Measurements from ENCODE around the gene RADIL.

The RADIL gene

GRCh38 chr7:4791101-4791737 lies 92.3 kb downstream of the RADIL start:
- peaks cover 31% of the 10 kb centered on the region for H3K36me3 Mint-ChIP-seq (ENCODE audit: insufficient read depth)
- peak overlapping the region; percentile 18 to 55 for H3K4me3 Mint-ChIP-seq
- no peaks in the 10 kb centered on the region for H3K9me3 Mint-ChIP-seq
- H3K27me3 Mint-ChIP-seq, result no peaks in the 10 kb centered on the region
- ATAC-seq (replicated peaks) (no peak), DNase-seq (no peak)
- H3K4me1 Mint-ChIP-seq (ENCODE audit: low read depth in 2 of 2), result peaks cover 5 to 10% of the 10 kb centered on the region in 2 donors
- H3K27ac Mint-ChIP-seq, result peak overlapping the region in 1 of 2 donors; percentile 49

GRCh38 chr7:4790516-4790991 lies 93.0 kb downstream of the RADIL start:
- no peaks in the 10 kb centered on the region for H3K27me3 Mint-ChIP-seq
- H3K9me3 Mint-ChIP-seq, result no peaks in the 10 kb centered on the region
- H3K36me3 Mint-ChIP-seq (ENCODE audit: insufficient read depth), result peaks cover 38% of the 10 kb centered on the region
- DNase-seq (no peak), ATAC-seq (replicated peaks) (no peak)
- H3K4me3 Mint-ChIP-seq, result no peak overlapping the region
- H3K4me1 Mint-ChIP-seq (ENCODE audit: low read depth in 2 of 2), result peaks cover 5 to 10% of the 10 kb centered on the region in 2 donors
- H3K27ac Mint-ChIP-seq, result peak overlapping the region; percentile 9 to 49

GRCh38 chr7:4790078-4790465 lies 93.4 kb downstream of the RADIL start:
- Mint-ChIP-seq H3K36me3 (ENCODE audit: insufficient read depth) (peaks cover 40% of the 10 kb centered on the region), H3K27me3 (no peaks in the 10 kb centered on the region), H3K9me3 (no peaks in the 10 kb centered on the region), H3K4me3 (no peak overlapping the region), H3K4me1 (ENCODE audit: low read depth in 2 of 2) (peaks cover 5 to 10% of the 10 kb centered on the region in 2 donors), H3K27ac (peak overlapping the region; percentile 9 to 44)
- no peak for ATAC-seq (replicated peaks)
- DNase-seq, result no peak

- DNase-seq, result no peak
- no peak overlapping the region for H3K4me3 Mint-ChIP-seq
Measured at GRCh38 chr7:4789194-4790077, 94.1 kb downstream of the RADIL start.

GRCh38 chr7:4788627-4789189 lies 94.8 kb downstream of the RADIL start:
- DNase-seq (no peak), ATAC-seq (replicated peaks) (no peak)
- Mint-ChIP-seq H3K27ac (peak overlapping the region in 1 of 2 donors; percentile 65), H3K9me3 (no peaks in the 10 kb centered on the region), H3K4me3 (no peak overlapping the region), H3K27me3 (no peaks in the 10 kb centered on the region), H3K36me3 (ENCODE audit: insufficient read depth) (peaks cover 44% of the 10 kb centered on the region), H3K4me1 (ENCODE audit: low read depth in 2 of 2) (peaks cover 5 to 7% of the 10 kb centered on the region in 2 donors)

More at GRCh38 chr7:4789194-4790077, 94.1 kb downstream of the RADIL start:
- Mint-ChIP-seq H3K36me3 (ENCODE audit: insufficient read depth) (peaks cover 44% of the 10 kb centered on the region), H3K4me1 (ENCODE audit: low read depth in 2 of 2) (peaks cover 5 to 8% of the 10 kb centered on the region in 2 donors), H3K27ac (peak overlapping the region in 1 of 2 donors; percentile 65), H3K27me3 (no peaks in the 10 kb centered on the region), H3K9me3 (no peaks in the 10 kb centered on the region)
- no peak for ATAC-seq (replicated peaks)

- Mint-ChIP-seq H3K4me3 (no peak overlapping the region), H3K9me3 (no peaks in the 10 kb centered on the region), H3K36me3 (ENCODE audit: insufficient read depth) (peaks cover 46% of the 10 kb centered on the region), H3K27me3 (no peaks in the 10 kb centered on the region), H3K4me1 (ENCODE audit: low read depth in 2 of 2) (peaks cover 5 to 7% of the 10 kb centered on the region in 2 donors), H3K27ac (peak overlapping the region in 1 of 2 donors; percentile 58)
- DNase-seq, result no peak
- ATAC-seq (replicated peaks), result no peak
Measured at GRCh38 chr7:4787947-4788626, 95.4 kb downstream of the RADIL start.

- ATAC-seq (replicated peaks) (no peak), DNase-seq (no peak)
- H3K9me3 Mint-ChIP-seq, result no peaks in the 10 kb centered on the region
- peaks cover 49% of the 10 kb centered on the region for H3K36me3 Mint-ChIP-seq (ENCODE audit: insufficient read depth)
- H3K27me3 Mint-ChIP-seq, result no peaks in the 10 kb centered on the region
- peaks cover 5 to 7% of the 10 kb centered on the region in 2 donors for H3K4me1 Mint-ChIP-seq (ENCODE audit: low read depth in 2 of 2)
- H3K4me3 Mint-ChIP-seq, result no peak overlapping the region
- peak overlapping the region in 1 of 2 donors; percentile 58 for H3K27ac Mint-ChIP-seq
Measured at GRCh38 chr7:4787541-4787940, 96.0 kb downstream of the RADIL start.

GRCh38 chr7:4786015-4786414 lies 97.5 kb downstream of the RADIL start:
- Mint-ChIP-seq H3K27ac (peak overlapping the region in 1 of 2 donors; percentile 20), H3K36me3 (ENCODE audit: insufficient read depth) (peaks cover 55% of the 10 kb centered on the region)

GRCh38 chr7:4785371-4785770 lies 98.1 kb downstream of the RADIL start:
- Mint-ChIP-seq H3K9me3 (no peaks in the 10 kb centered on the region), H3K36me3 (ENCODE audit: insufficient read depth) (peaks cover 56% of the 10 kb centered on the region), H3K4me3 (no peak overlapping the region)

More at GRCh38 chr7:4786015-4786414, 97.5 kb downstream of the RADIL start:
- Mint-ChIP-seq H3K9me3 (no peaks in the 10 kb centered on the region), H3K27me3 (no peaks in the 10 kb centered on the region), H3K4me3 (no peak overlapping the region), H3K4me1 (ENCODE audit: low read depth in 2 of 2) (peaks cover 0 to 5% of the 10 kb centered on the region in 2 donors)
- DNase-seq (no peak), ATAC-seq (replicated peaks) (no peak)

GRCh38 chr7:4784799-4785198 lies 98.7 kb downstream of the RADIL start:
- Mint-ChIP-seq H3K27ac (peak overlapping the region in 1 of 2 donors; percentile 8), H3K9me3 (no peaks in the 10 kb centered on the region), H3K4me3 (no peak overlapping the region), H3K36me3 (ENCODE audit: insufficient read depth) (peaks cover 51% of the 10 kb centered on the region), H3K4me1 (ENCODE audit: low read depth in 2 of 2) (peaks cover 0 to 3% of the 10 kb centered on the region in 2 donors), H3K27me3 (no peaks in the 10 kb centered on the region)
- DNase-seq (no peak), ATAC-seq (replicated peaks) (no peak)

More at GRCh38 chr7:4785371-4785770, 98.1 kb downstream of the RADIL start:
- no peak for DNase-seq
- H3K27me3 Mint-ChIP-seq, result no peaks in the 10 kb centered on the region
- H3K4me1 Mint-ChIP-seq (ENCODE audit: low read depth in 2 of 2), result peaks cover 0 to 5% of the 10 kb centered on the region in 2 donors
- H3K27ac Mint-ChIP-seq, result no peak overlapping the region
- no peak for ATAC-seq (replicated peaks)

GRCh38 chr7:4783762-4784351 lies 99.7 kb downstream of the RADIL start:
- H3K4me1 Mint-ChIP-seq (ENCODE audit: low read depth in 2 of 2), result peaks cover 0 to 3% of the 10 kb centered on the region in 2 donors
- H3K36me3 Mint-ChIP-seq (ENCODE audit: insufficient read depth), result peaks cover 47% of the 10 kb centered on the region
- H3K27me3 Mint-ChIP-seq, result no peaks in the 10 kb centered on the region
- no peak for ATAC-seq (replicated peaks)
- no peak overlapping the region for H3K27ac Mint-ChIP-seq
- no peaks in the 10 kb centered on the region for H3K9me3 Mint-ChIP-seq
- DNase-seq, result no peak
- no peak overlapping the region for H3K4me3 Mint-ChIP-seq

- H3K4me1 Mint-ChIP-seq (ENCODE audit: low read depth in 2 of 2), result peaks cover 2 to 3% of the 10 kb centered on the region in 2 donors
- no peak overlapping the region for H3K27ac Mint-ChIP-seq
- H3K9me3 Mint-ChIP-seq, result no peaks in the 10 kb centered on the region
- H3K36me3 Mint-ChIP-seq (ENCODE audit: insufficient read depth), result peaks cover 43% of the 10 kb centered on the region
- no peak for DNase-seq
- H3K4me3 Mint-ChIP-seq, result no peak overlapping the region
- ATAC-seq (replicated peaks), result no peak
- H3K27me3 Mint-ChIP-seq, result no peaks in the 10 kb centered on the region
Measured at GRCh38 chr7:4783292-4783652, 100.2 kb downstream of the RADIL start.
